ENCODE data around the gene TBC1D14.
A peak's percentile ranks its signal among the peaks of the same experiment; 100 is the strongest.
"Not testable (repeated sequence)": the region's sequence is repeated elsewhere in the genome, so short reads cannot be mapped to it uniquely, and the experiment has no call there.

Gene TBC1D14

GRCh38 chr4:7067452-7068278, 158.0 kb downstream of the TBC1D14 start, which contains the start of gene GRPEL1:
GRPEL1 (minus strand) TSS chr4:7068064; CDS start chr4:7068032, 32 bp downstream.
- DNase-seq, result peak; percentile 96

GRCh38 chr4:7068279-7068842, 158.7 kb downstream of the TBC1D14 start:
- no peak for DNase-seq

DNA sequence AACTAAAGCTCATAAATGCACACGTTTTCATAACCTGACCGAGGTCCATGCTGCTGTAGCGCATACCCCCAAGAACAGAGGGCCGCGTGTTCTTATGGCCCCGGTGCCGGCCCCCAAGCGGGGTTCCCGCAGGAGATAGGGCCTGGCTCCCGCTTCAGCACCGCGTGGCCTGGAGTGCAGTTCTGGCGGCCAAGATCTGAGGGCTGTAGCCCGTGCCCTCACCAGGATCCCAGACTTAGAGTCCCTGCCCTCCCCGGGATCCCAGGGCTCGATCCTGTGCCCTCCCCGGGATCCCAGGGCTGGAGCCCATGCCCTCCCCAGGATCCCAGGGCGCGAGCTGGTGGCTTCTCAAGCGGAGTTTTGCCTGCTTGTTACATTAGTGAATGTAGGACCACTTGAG, 159.3 kb downstream of the TBC1D14 start:
- no peak for DNase-seq

DNA sequence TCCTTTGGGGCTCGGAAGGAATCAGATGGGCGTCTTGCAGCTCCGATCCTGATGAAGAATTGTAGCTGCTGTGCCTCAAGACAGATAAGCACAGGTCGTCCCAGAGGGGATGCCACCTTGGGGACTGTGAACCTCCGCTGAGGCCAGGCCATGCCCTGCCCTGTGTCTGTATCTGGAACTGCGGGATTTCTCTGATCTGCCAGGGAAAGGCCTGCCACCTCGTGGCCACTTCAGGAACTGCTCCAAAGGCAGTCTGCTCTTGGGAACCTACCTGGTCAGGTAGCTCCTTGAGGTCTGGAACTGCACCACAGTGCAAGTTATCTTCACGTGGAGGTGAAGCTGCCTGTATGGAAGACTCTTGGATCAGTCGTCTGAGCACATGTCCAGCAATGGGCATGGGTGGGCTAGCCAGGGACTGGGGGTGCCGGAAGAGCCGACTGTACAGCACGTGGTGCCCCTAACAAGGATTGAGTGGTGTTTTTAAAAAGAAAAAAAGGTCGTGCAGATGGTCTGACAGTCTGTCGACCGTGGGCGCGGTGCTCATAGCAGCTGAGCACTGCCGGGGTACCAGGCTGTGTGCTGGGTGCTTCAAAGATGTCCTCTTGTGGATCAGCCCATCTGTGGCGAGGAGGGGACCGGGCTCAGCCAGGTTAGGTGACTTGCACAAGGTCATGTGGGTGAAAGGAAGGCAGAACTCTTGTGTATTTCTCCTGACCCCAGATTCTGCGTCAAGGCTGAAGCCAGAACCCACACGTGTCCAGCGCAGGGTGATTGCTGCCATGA, 161.3 kb downstream of the TBC1D14 start:
- peak; percentile 23 for DNase-seq

GRCh38 chr4:7073059-7073458, 163.4 kb downstream of the TBC1D14 start:
- no peak for DNase-seq

GRCh38 chr4:7073526-7074390, 164.1 kb downstream of the TBC1D14 start:
- peak; percentile 39 for DNase-seq

DNA sequence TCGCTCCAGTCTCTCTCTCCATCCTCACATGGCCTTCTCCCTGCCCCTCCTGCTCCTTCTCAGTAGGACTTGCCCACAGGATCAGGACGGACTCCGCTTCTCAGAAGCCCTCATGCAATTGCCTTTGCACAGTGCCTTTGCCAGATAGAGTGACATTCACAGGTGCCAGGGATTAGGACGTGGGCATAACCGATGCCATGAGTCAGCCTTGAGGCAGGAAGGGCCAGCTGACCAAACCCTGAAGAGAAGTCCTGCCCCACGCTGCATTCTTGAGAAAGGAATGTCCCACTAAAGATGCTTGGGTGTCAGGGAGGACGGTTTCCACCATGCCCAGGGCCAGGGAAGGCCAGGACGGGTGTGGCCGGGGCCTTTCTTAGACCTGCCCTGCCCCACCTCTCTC, 164.8 kb downstream of the TBC1D14 start:
- no peak for DNase-seq

DNA sequence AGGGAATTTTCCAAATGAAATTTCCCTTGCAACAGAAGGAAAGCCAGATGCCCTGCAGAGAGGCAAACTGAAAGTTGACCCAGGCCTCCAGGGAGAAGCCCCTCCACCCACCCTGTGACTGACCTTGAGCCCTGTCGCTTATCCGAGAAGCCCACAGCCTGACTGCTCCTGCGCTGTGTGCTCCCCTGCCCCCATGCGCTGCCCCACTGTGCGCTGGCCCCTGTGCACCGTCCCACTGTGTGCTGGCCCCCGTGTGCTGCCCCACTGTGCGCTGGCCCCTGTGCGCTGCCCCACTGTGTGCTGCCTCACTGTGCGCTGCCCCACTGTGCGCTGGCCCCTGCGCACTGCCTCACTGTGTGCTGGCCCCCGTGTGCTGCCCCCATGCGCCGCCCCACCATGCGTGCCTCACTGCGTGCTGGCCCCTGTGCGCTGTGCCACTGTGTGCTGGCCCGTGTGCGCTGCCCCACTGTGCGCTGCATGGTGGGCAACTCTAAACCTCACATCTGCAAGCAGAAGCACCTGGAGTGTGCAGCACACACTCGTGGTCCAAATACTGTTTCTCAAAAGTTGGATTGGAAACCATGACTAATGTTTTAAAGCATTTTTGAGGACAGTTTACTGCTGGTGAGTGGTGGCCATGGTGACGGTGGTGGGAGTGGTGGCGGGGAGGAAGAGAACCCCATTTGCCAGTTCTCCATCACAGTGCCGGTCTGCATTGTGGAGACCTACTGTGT, 166.5 kb downstream of the TBC1D14 start:
- no peak for DNase-seq

- DNase-seq, result no peak
Measured at GRCh38 chr4:7076696-7077082, 167.1 kb downstream of the TBC1D14 start.

GRCh38 chr4:7077371-7077770, 167.7 kb downstream of the TBC1D14 start:
- no peak for DNase-seq

DNA sequence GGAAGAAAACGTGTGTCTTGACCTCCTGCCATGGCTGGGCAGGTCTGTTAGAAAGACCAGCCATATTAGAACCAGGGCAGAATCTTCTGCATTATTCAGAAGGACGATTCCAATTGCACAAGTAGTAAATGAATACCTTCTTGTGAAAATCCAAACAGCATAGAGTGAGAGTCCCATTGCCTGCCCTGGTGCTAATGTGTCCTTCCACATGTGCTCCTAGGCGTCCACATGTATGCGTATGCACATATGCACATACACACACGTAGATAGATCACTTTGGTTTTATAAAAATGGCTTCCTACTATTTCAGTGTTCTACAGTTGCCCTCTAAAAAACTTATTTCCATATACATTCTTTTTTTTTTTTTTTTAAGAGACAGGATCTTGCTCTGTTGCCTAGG, 168.4 kb downstream of the TBC1D14 start:
- no peak for DNase-seq

DNA sequence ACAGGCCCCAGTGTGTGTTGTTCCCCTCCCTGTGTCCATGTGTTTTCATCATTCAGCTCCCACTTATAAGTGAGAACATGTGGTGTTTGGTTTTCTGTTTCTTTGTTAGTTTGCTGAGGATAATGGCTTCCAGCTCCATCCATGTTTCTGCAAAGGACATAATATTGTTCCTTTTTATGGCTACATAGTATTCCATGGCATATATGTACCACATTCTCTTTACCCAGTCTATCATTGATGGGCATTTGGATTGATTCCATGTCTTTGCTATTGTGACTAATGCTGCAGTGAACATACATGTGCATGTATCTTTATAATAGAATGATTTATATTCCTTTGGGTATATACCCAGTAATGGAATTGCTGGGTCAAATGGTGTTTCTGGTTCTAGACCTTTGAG, 169.9 kb downstream of the TBC1D14 start:
- DNase-seq, result not testable (repeated sequence)

DNA sequence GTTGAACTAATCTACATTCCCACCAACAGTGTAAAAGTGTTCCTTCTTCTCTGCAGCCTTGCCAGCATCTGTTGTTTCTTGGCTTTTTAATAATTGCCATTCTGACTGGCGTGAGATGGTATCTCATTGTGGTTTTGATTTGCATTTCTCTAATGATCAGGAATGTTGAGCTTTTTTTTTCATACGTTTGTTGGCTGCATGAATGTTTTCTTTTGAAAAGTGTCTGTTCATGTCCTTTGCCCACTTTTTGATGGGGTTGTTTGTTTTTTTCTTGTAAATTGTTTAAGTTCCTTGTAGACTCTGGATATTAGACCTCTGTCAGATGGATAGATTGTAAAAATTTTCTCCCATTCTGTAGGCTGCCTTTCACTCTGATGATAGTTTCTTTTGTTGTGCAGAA, 170.3 kb downstream of the TBC1D14 start:
- DNase-seq, result not testable (repeated sequence)
